Upper lobe of left lung (tissue), 6 donors: ENCODE measurements around the gene LIX1. TPM values are rescaled to one million over a fixed set of nuclear protein-coding genes. Genes with fewer than 3 reads are reported as not detected.
"Not testable (repeated sequence)": the region's sequence is repeated elsewhere in the genome, so short reads cannot be mapped to it uniquely, and the experiment has no call there.

Experiments
- ATAC-seq, 2 donors: fragments of 200-7000 bp; cut with Tn5 transposase; one replicate each; pipeline ENCODE4 v1.9.1; 2022; ENCODE audit warnings: mild to moderate bottlenecking in 2 of 2, moderate library complexity in 2 of 2; ENCODE audit not compliant: low FRiP score in 2 of 2
- DNase-seq, 2 donors: peaks; one replicate each; pipeline ENCODE4 v3.0.0-alpha.2; 2019 to 2020
- H3K27ac ChIP-seq, 4 donors: fragments of 200-600 bp; sonication (generic); one replicate each; pipeline ENCODE4 v1.5.1; 2016 to 2019
- H3K27me3 ChIP-seq, 4 donors: fragments of 200-600 bp; sonication (generic); one replicate each; pipeline ENCODE4 v1.5.1; 2017 to 2019
- H3K36me3 ChIP-seq, 4 donors: fragments of 200-600 bp; sonication (generic); one replicate each; pipeline ENCODE4 v1.5.1; 2016 to 2019
- H3K4me1 ChIP-seq, 4 donors: fragments of 200-600 bp; sonication (generic); one replicate each; pipeline ENCODE4 v1.5.1; 2018 to 2019
- H3K4me3 ChIP-seq, 4 donors: fragments of 200-600 bp; sonication (generic); one replicate each; pipeline ENCODE4 v1.5.1; 2017 to 2019; ENCODE audit warnings: mild to moderate bottlenecking in 2 of 4, moderate library complexity in 1 of 4
- H3K9me3 ChIP-seq, 4 donors: fragments of 200-600 bp; sonication (generic); one replicate each; pipeline ENCODE4 v1.5.1; 2018 to 2019
- EP300 ChIP-seq, 4 donors: sonication (generic); formaldehyde crosslinking; IDR thresholded peaks; one replicate each; pipeline ENCODE4 v1.5.1; 2017; ENCODE audit warnings: antibody characterized with exemption in 4 of 4, control low read depth in 2 of 4
- POLR2A ChIP-seq, 4 donors: fragments of 450-650 bp; IDR thresholded peaks; one replicate each; pipeline ENCODE4 v1.5.1; 2016 to 2017; ENCODE audit warnings: antibody characterized with exemption in 4 of 4, mild to moderate bottlenecking in 2 of 4
- POLR2AphosphoS5 ChIP-seq, 2 donors: sonication (generic); formaldehyde crosslinking; IDR thresholded peaks; one replicate each; pipeline ENCODE4 v1.5.1; 2017; ENCODE audit warnings: antibody characterized with exemption in 2 of 2
- WGBS, 2 donors: methylation state at CpG; one replicate each; pipeline ENCODE4 v1.1.5; 2017 to 2018; 5-methylcytosine and 5-hydroxymethylcytosine counted together
- total RNA-seq, 6 donors: library from RNA; depleted of rRNA in 4 of 6; stranded (reverse); fragments of >200 nt in 4 of 6; gene quantifications; one replicate each; pipeline versions ENCODE4 v1.1.0 to v1.2.1, GENCODE V29; 2016 to 2021
- TF ChIP-seq, protein P1 (sequence below), 6 experiments: fragments of 450-650 bp in 4 of 6; fragments of 200-600 bp in 2 of 6; sonication (generic) in 2 of 6; IDR thresholded peaks; one replicate each; pipeline ENCODE4 v1.5.1; 2016 to 2019; ENCODE audit warnings: antibody characterized with exemption in 6 of 6
- donor health status: DM: no; HTN: no; CAD: no; lungs with moderate emphysema.
- donor health status: DM: no; HTN: yes; CAD: no; lungs with severe emphysema.

The LIX1 gene
- total RNA-seq, 6 donors from 2014 or later, result 0.54 TPM; not detected in 5

DNA sequence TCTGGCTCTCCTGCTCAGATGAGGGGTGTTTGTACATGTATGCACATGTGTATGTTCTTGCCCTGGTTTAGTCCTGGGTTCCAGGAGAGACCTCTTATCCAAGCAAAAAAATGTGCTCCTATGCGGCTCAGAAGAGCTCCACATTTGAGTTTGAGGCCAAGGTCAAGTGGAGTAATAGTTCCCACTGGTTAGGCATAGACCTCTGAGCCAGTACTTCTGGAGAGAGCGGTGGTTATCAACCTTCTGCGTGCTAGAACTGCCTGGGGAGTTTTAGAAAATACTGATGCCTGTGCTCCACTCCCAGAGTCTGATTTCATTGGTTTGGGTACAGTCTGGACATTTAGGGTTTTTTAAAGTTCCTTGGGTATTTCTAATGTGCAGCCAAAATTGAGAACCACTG lies 51.5 kb downstream of the LIX1 start:
- Histone ChIP-seq H3K36me3 (no peaks in the 10 kb centered on the region), H3K27me3 (no peaks in the 10 kb centered on the region), H3K4me3 (no peak overlapping the region), H3K9me3 (no peaks in the 10 kb centered on the region), H3K27ac (no peak overlapping the region), H3K4me1 (no peaks in the 10 kb centered on the region)
- ATAC-seq (no peak), DNase-seq (no peak)
- WGBS, 2 donors, result 65 to 72% methylated on average over 3 of the region's 3 CpGs
- TF ChIP-seq, protein P1, sequence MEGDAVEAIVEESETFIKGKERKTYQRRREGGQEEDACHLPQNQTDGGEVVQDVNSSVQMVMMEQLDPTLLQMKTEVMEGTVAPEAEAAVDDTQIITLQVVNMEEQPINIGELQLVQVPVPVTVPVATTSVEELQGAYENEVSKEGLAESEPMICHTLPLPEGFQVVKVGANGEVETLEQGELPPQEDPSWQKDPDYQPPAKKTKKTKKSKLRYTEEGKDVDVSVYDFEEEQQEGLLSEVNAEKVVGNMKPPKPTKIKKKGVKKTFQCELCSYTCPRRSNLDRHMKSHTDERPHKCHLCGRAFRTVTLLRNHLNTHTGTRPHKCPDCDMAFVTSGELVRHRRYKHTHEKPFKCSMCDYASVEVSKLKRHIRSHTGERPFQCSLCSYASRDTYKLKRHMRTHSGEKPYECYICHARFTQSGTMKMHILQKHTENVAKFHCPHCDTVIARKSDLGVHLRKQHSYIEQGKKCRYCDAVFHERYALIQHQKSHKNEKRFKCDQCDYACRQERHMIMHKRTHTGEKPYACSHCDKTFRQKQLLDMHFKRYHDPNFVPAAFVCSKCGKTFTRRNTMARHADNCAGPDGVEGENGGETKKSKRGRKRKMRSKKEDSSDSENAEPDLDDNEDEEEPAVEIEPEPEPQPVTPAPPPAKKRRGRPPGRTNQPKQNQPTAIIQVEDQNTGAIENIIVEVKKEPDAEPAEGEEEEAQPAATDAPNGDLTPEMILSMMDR (IDR thresholded peaks at IDR 0.05), result no peak
- TF ChIP-seq POLR2AphosphoS5 (IDR thresholded peaks at IDR 0.05), result no peak

DNA sequence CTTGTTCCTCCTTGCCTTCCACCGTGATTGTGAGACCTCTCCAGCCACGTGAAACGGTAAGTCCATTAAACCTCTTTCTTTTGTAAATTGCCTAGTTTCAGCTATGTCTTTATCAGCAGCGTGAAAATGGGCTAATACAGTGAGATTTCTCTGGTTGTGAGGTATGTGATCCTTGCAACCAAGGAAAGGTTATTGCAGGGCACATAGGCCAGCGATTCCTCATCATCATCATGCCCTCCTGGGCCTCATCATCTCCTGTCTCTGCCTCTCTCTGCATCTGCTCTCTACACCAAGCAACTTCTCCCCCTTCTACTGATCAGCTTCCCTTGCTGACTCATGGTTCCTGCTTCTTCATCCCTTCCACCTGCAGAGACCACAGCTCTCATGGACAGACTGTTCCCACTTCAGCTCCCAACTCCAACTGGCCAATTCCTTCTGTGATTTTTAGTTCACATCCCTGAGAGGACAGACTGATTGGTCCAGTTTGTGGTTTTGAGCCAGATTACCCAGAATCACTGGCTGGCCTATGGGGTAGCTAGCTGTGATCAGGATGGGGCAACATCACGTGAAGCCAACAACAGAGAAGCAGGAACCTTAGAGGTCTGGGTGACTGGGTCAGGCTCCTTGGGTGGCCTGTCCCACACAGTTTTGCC lies 53.1 kb downstream of the LIX1 start:
- Histone ChIP-seq H3K36me3 (no peaks in the 10 kb centered on the region), H3K4me1 (no peaks in the 10 kb centered on the region), H3K27ac (no peak overlapping the region), H3K4me3 (no peak overlapping the region), H3K27me3 (no peaks in the 10 kb centered on the region), H3K9me3 (no peaks in the 10 kb centered on the region)
- WGBS, 2 donors, result 77 to 87% methylated on average over 6 of the region's 6 CpGs
- DNase-seq (no peak), ATAC-seq (no peak)
- TF ChIP-seq POLR2AphosphoS5 (IDR thresholded peaks at IDR 0.05), result no peak
- TF ChIP-seq POLR2A (IDR thresholded peaks at IDR 0.05), result no peak
- no peak for TF ChIP-seq EP300 (IDR thresholded peaks at IDR 0.05)
- TF ChIP-seq, protein P1 (IDR thresholded peaks at IDR 0.05), result no peak

DNA sequence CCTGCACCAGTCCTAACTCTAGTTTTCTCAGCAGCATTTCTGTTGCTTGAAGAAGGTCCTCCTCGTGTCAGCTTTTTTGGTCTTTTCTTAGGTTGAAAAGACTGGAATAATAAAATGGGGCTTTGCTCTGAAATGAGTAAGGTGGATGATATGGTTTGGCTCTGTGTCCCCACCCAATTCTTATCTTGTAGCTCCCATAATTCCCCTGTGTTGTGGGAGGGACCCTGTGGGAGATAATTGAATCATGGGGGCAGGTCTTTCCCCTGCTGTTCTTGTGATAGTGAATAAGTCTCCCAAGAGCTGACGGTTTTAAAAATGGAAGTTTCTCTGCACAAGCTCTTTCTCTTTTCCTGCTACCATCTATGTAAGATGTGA lies 53.6 kb downstream of the LIX1 start:
- 68 to 90% methylated on average over 2 of the region's 2 CpGs for WGBS, 2 donors
- no peaks in the 10 kb centered on the region for H3K27me3 ChIP-seq

DNA sequence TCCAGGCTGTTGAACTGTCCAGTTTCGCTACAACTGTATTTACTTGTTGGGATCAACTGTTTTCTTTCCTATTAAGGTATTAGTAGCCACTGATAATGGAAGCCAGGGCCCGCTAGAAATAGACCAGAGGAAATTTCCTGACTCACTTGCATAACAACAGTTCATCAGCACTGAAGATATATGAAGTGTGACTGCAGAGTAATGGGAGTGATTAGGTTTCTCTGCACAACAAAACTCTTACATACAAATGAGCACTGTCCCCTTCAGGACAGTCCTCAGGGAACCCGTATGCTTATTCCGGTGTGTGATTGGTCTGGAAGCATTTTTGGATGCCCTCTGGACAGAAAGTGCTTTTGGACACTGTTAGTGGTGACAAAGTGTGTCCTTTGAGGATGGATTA lies 55.3 kb downstream of the LIX1 start:
- H3K9me3 ChIP-seq, result no peaks in the 10 kb centered on the region
- 81 to 83% methylated on average over 4 of the region's 4 CpGs for WGBS, 2 donors
- ATAC-seq, result no peak

More for the DNA sequence above, 53.6 kb downstream of the LIX1 start:
- no peak overlapping the region for H3K4me3 ChIP-seq
- H3K9me3 ChIP-seq, result no peaks in the 10 kb centered on the region
- H3K27ac ChIP-seq, result no peak overlapping the region
- TF ChIP-seq POLR2A (IDR thresholded peaks at IDR 0.05), result no peak
- ATAC-seq, result no peak
- DNase-seq, result no peak
- H3K4me1 ChIP-seq, result no peaks in the 10 kb centered on the region
- H3K36me3 ChIP-seq, result no peaks in the 10 kb centered on the region

DNA sequence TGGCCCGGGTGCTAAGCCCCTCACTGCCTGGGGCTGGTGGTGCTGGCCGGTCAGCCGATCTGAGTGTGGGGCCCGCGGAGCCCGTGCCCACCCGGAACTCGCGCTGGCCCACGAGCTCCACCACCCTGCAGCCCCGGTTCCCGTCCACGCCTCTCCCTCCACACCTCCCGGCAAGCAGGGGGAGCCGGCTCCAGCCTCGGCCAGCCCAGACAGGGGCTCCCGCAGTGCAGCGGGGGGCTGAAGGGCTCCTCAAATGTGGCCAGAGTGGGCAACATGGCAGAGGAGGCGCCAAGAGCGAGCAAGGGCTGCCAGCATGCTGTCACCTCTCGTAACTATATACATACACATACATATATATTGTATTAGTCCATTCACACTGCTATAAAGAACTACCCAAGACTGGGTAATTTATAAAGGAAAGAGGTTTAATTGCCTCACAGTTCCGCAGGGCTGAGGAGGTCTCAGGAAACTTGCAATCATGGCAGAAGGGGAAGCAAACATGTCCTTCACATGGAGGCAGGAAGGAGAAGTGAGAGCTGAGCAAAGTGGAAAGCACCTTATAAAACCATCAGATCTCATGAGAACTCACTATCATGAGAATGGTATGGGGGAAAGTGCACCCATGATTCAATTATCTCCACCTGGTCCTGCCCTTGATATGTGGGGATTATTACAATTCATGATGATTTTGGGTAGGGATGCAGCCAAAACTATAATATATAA lies 56.8 kb downstream of the LIX1 start:
- Histone ChIP-seq H3K4me3 (no peak overlapping the region), H3K4me1 (peaks cover 0 to 9% (median 0%) of the 10 kb centered on the region in 4 donors), H3K27me3 (no peaks in the 10 kb centered on the region), H3K9me3 (no peaks in the 10 kb centered on the region), H3K27ac (no peak overlapping the region), H3K36me3 (no peaks in the 10 kb centered on the region)
- TF ChIP-seq EP300 (IDR thresholded peaks at IDR 0.05), result no peak
- 91 to 96% methylated on average over 19 to 22 of the region's 22 CpGs for WGBS, 2 donors
- ATAC-seq, result no peak
- peak in 1 of 2 donors; percentile 36 for DNase-seq

More for the DNA sequence above, 55.3 kb downstream of the LIX1 start:
- Histone ChIP-seq H3K36me3 (no peaks in the 10 kb centered on the region), H3K27me3 (no peaks in the 10 kb centered on the region), H3K27ac (no peak overlapping the region), H3K4me3 (no peak overlapping the region), H3K4me1 (no peaks in the 10 kb centered on the region)
- no peak for DNase-seq
- TF ChIP-seq EP300 (IDR thresholded peaks at IDR 0.05), result no peak
- no peak for TF ChIP-seq POLR2AphosphoS5 (IDR thresholded peaks at IDR 0.05)
- TF ChIP-seq POLR2A (IDR thresholded peaks at IDR 0.05), result no peak
- TF ChIP-seq, protein P1 (IDR thresholded peaks at IDR 0.05), result no peak

DNA sequence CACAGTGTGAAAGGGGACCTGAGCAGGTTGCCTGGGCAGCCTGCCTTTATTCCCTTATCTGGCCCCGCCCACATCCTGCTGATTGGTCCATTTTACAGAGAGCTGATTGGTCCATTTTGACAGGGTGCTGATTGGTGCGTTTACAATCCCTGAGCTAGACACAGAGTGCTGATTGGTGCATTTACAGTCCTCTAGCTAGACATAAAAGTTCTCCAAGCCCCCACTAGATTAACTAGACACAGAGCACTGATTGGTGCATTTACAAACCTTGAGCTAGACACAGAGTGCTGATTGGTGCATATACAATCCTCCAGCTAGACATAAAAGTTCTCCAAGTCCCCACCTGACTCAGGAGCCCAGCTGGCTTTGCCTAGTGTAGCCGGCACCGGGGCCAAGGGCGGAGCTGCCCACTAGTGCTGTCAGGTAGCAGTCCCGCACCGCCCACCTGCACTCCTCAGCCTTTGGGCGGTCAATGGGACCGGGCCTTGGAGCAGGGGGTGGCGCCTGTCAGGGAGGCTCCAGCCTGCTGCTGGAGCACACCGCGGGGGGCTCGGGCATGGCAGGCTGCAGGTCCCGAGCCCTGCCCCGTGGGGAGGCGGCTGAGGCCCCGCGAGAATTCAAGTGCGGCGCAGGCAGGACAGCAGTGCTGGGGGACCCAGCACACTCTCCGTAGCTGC lies 57.5 kb downstream of the LIX1 start:
- not testable (repeated sequence) for H3K27me3 ChIP-seq, H3K4me3 ChIP-seq, H3K9me3 ChIP-seq, H3K4me1 ChIP-seq, H3K36me3 ChIP-seq, H3K27ac ChIP-seq, ATAC-seq
- DNase-seq, result peak in 1 of 2 donors; percentile 77
- 89 to 90% methylated on average over 4 to 15 of the region's 21 CpGs for WGBS, 2 donors
